SJSA1 (cell line): ENCODE results near the gene PFKFB4. TPM values are rescaled to one million over a fixed set of nuclear protein-coding genes. Genes with fewer than 3 reads are reported as not detected.
A peak's percentile ranks its signal among the peaks of the same experiment; 100 is the strongest.
"Not testable (repeated sequence)": the region's sequence is repeated elsewhere in the genome, so short reads cannot be mapped to it uniquely, and the experiment has no call there.

ENCODE experiments used
- DNase-seq, 2 experiments: peaks; one replicate each; pipeline ENCODE4 v3.0.0-alpha.2; 2015 to 2020; ENCODE audit warnings: low spot score in 2 of 2, low read depth in 1 of 2
- H3K27ac ChIP-seq: fragments of 250-450 bp; sonication (Bioruptor Pico); 2 replicates; pipeline ENCODE4 v1.5.1; 2020; ENCODE audit warnings: mild to moderate bottlenecking, moderate library complexity
- H3K27me3 ChIP-seq: fragments of 250-450 bp; sonication (Bioruptor Pico); replicated peaks from 2 replicates; pipeline ENCODE4 v1.5.1; 2020; ENCODE audit warnings: mild to moderate bottlenecking, moderate library complexity
- H3K36me3 ChIP-seq: fragments of 250-450 bp; sonication (Bioruptor Pico); 2 replicates; pipeline ENCODE4 v1.5.1; 2020; ENCODE audit warnings: mild to moderate bottlenecking
- H3K4me1 ChIP-seq: fragments of 250-450 bp; sonication (Bioruptor Pico); replicated peaks from 2 replicates; pipeline ENCODE4 v1.6.1; 2021; ENCODE audit warnings: mild to moderate bottlenecking
- H3K4me3 ChIP-seq: fragments of 250-450 bp; sonication (Bioruptor Pico); 2 replicates; pipeline ENCODE4 v1.5.1; 2020; ENCODE audit warnings: mild to moderate bottlenecking
- H3K9me3 ChIP-seq: fragments of 250-450 bp; sonication (Bioruptor Pico); replicated peaks from 2 replicates; pipeline ENCODE4 v1.5.1; 2020; ENCODE audit warnings: mild to moderate bottlenecking
- total RNA-seq: library from RNA; depleted of rRNA; stranded (reverse); fragments of >200 nt; shearing (Covaris generic); gene quantifications from 2 replicates; pipeline ENCODE4 v1.2.3, GENCODE V29; 2014

PFKFB4 gene
- total RNA-seq, 1 experiment from 2014 or later, result 8.9 TPM

GRCh38 chr3:48562367-48563095 lies 5.9 kb upstream of the PFKFB4 start:
- H3K4me3 ChIP-seq, result no peak overlapping the region
- peaks cover 78% of the 10 kb centered on the region for H3K36me3 ChIP-seq
- H3K27me3 ChIP-seq, result no peaks in the 10 kb centered on the region
- peaks cover 99% of the 10 kb centered on the region for H3K4me1 ChIP-seq
- DNase-seq, result no peak
- H3K9me3 ChIP-seq, result no peaks in the 10 kb centered on the region
- 0 out of 2 replicates have a peak overlapping the region, but pooled peaks have one; percentile 86 for H3K27ac ChIP-seq

GRCh38 chr3:48561045-48561736 lies 4.6 kb upstream of the PFKFB4 start:
- Histone ChIP-seq H3K36me3 (peaks cover 64% of the 10 kb centered on the region), H3K4me3 (peak overlapping the region; percentile 15)
- DNase-seq, result peak; percentile 77 to 89

GRCh38 chr3:48560648-48561018 lies 4.0 kb upstream of the PFKFB4 start:
- H3K4me1 ChIP-seq, result peaks cover 91% of the 10 kb centered on the region
- H3K9me3 ChIP-seq, result no peaks in the 10 kb centered on the region
- peaks cover 59% of the 10 kb centered on the region for H3K36me3 ChIP-seq
- DNase-seq, result no peak
- peak overlapping the region; percentile 15 for H3K4me3 ChIP-seq
- peak overlapping the region; percentile 81; the same call in 1 of the 2 replicates for H3K27ac ChIP-seq
- no peaks in the 10 kb centered on the region for H3K27me3 ChIP-seq

More at GRCh38 chr3:48561045-48561736, 4.6 kb upstream of the PFKFB4 start:
- Histone ChIP-seq H3K27ac (peak overlapping the region; percentile 81), H3K4me1 (peaks cover 95% of the 10 kb centered on the region), H3K27me3 (no peaks in the 10 kb centered on the region), H3K9me3 (no peaks in the 10 kb centered on the region)

- H3K27me3 ChIP-seq, result no peaks in the 10 kb centered on the region
- peaks cover 71% of the 10 kb centered on the region for H3K4me1 ChIP-seq
- peaks cover 43% of the 10 kb centered on the region for H3K36me3 ChIP-seq
- H3K4me3 ChIP-seq, result no peak overlapping the region
- no peak overlapping the region for H3K27ac ChIP-seq
- no peaks in the 10 kb centered on the region for H3K9me3 ChIP-seq
- DNase-seq, result no peak
Measured at GRCh38 chr3:48558493-48559134, 2.0 kb upstream of the PFKFB4 start.

GRCh38 chr3:48555949-48556795 lies 431 bp downstream of the PFKFB4 start:
- Histone ChIP-seq H3K4me1 (peaks cover 46% of the 10 kb centered on the region), H3K27me3 (no peaks in the 10 kb centered on the region)

GRCh38 chr3:48555231-48555948 lies 1.2 kb downstream of the PFKFB4 start:
- no peak for DNase-seq
- Histone ChIP-seq H3K4me3 (no peak overlapping the region), H3K36me3 (peaks cover 18% of the 10 kb centered on the region), H3K27me3 (no peaks in the 10 kb centered on the region), H3K9me3 (no peaks in the 10 kb centered on the region), H3K4me1 (peaks cover 38% of the 10 kb centered on the region), H3K27ac (no peak overlapping the region)

More at GRCh38 chr3:48555949-48556795, 431 bp downstream of the PFKFB4 start:
- H3K36me3 ChIP-seq, result peaks cover 22% of the 10 kb centered on the region
- no peak overlapping the region for H3K27ac ChIP-seq
- H3K4me3 ChIP-seq, result peak overlapping the region; percentile 32
- no peaks in the 10 kb centered on the region for H3K9me3 ChIP-seq
- no peak for DNase-seq

- peaks cover 11% of the 10 kb centered on the region for H3K36me3 ChIP-seq
- DNase-seq, result no peak
- H3K9me3 ChIP-seq, result no peaks in the 10 kb centered on the region
- H3K4me3 ChIP-seq, result no peak overlapping the region
- H3K27ac ChIP-seq, result no peak overlapping the region
- H3K27me3 ChIP-seq, result no peaks in the 10 kb centered on the region
- peaks cover 26% of the 10 kb centered on the region for H3K4me1 ChIP-seq
Measured at GRCh38 chr3:48553886-48554845, 2.4 kb downstream of the PFKFB4 start.

- H3K9me3 ChIP-seq, result no peaks in the 10 kb centered on the region
- H3K4me3 ChIP-seq, result no peak overlapping the region
- H3K27ac ChIP-seq, result no peak overlapping the region
- peaks cover 9% of the 10 kb centered on the region; the same call in 1 of the 2 replicates for H3K36me3 ChIP-seq
- peaks cover 18% of the 10 kb centered on the region for H3K4me1 ChIP-seq
- H3K27me3 ChIP-seq, result no peaks in the 10 kb centered on the region
- no peak for DNase-seq
Measured at GRCh38 chr3:48553361-48553760, 3.2 kb downstream of the PFKFB4 start.

- no peaks in the 10 kb centered on the region for H3K9me3 ChIP-seq
- H3K27ac ChIP-seq, result no peak overlapping the region
- H3K27me3 ChIP-seq, result no peaks in the 10 kb centered on the region
- no peak overlapping the region for H3K4me3 ChIP-seq
- H3K36me3 ChIP-seq, result peaks cover 13% of the 10 kb centered on the region; the same call in 1 of the 2 replicates
- no peak for DNase-seq
- H3K4me1 ChIP-seq, result peaks cover 9% of the 10 kb centered on the region
Measured at GRCh38 chr3:48552111-48552951, 4.3 kb downstream of the PFKFB4 start.

- H3K27me3 ChIP-seq, DNase-seq, H3K4me3 ChIP-seq, H3K4me1 ChIP-seq, H3K27ac ChIP-seq, H3K9me3 ChIP-seq: not testable (repeated sequence)
- H3K36me3 ChIP-seq, result peaks cover 18% of the 10 kb centered on the region; the same call in 1 of the 2 replicates
Measured at GRCh38 chr3:48551651-48552050, 5.0 kb downstream of the PFKFB4 start.
